Fibroblast of the aortic adventitia (primary cell): ENCODE data around the gene SLC6A2. TPM values are rescaled to one million over a fixed set of nuclear protein-coding genes. Genes with fewer than 3 reads are reported as not detected.

Experiments used
- DNase-seq: peaks from one replicate; pipeline ENCODE4 v3.0.0-alpha.2; 2010; ENCODE audit warnings: low read depth
- H3K4me3 ChIP-seq: 2 replicates; pipeline ENCODE4 v1.5.1; 2011; ENCODE audit warnings: low read depth, mild to moderate bottlenecking, control low read depth, low read length, moderate library complexity
- total RNA-seq: library from RNA; depleted of rRNA; stranded (reverse); fragments of >200 nt; gene quantifications from 2 replicates; pipeline ENCODE4 v1.2.3, GENCODE V29; 2012; ENCODE audit warnings: low replicate concordance
- TF ChIP-seq, protein P1 (sequence below): IDR thresholded peaks from 2 replicates; pipeline ENCODE4 v1.5.1; 2011; ENCODE audit warnings: mild to moderate bottlenecking, low read length, control low read depth, inconsistent platforms; ENCODE audit not compliant: insufficient read depth

Gene SLC6A2
- total RNA-seq, 1 donor = not detected

DNA sequence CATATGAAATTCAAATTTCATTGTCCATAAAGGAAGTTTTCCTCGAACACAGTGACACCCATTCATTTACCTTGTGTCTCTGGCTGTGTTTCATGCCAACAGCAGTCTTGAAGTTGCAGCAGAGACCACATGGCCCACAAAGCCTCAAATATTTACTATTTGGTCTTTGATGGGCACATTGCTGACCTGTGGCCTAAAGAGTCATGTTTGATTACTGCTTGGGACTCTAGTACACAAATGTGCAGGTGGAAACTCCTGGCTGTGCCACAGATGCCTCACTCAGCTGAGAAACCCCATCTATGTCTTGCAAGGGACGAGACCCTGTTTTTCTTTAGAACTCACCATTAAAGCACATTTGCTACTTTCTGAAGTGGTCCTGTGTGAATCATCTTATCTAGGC is 76.7 kb downstream of the SLC6A2 start:
- DNase-seq = no peak
- TF ChIP-seq, protein P1, sequence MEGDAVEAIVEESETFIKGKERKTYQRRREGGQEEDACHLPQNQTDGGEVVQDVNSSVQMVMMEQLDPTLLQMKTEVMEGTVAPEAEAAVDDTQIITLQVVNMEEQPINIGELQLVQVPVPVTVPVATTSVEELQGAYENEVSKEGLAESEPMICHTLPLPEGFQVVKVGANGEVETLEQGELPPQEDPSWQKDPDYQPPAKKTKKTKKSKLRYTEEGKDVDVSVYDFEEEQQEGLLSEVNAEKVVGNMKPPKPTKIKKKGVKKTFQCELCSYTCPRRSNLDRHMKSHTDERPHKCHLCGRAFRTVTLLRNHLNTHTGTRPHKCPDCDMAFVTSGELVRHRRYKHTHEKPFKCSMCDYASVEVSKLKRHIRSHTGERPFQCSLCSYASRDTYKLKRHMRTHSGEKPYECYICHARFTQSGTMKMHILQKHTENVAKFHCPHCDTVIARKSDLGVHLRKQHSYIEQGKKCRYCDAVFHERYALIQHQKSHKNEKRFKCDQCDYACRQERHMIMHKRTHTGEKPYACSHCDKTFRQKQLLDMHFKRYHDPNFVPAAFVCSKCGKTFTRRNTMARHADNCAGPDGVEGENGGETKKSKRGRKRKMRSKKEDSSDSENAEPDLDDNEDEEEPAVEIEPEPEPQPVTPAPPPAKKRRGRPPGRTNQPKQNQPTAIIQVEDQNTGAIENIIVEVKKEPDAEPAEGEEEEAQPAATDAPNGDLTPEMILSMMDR = no peak

DNA sequence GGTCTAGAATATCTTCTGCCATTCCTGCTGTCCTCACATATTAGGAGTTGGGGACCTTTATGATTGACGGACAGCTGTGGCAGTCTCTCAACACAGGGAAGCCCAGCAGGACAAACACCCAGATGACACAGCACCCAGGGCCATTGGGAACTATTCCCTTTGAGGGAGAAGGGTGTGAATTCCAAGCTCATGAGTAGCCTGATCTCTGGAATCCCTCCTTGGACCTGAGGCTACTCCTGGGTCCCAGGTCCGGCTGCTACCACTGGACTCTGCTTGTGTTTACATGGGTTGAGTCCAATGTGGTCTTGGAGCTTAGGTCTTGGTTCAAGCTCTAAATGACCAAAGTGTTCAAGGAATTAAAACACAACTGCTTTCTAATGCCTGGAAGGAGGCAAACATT is 78.9 kb downstream of the SLC6A2 start:
- no peak for DNase-seq
- TF ChIP-seq, protein P1 = no peak
- H3K4me3 ChIP-seq = no peak overlapping the region

More for the DNA sequence above, 76.7 kb downstream of the SLC6A2 start:
- no peak overlapping the region for H3K4me3 ChIP-seq

DNA sequence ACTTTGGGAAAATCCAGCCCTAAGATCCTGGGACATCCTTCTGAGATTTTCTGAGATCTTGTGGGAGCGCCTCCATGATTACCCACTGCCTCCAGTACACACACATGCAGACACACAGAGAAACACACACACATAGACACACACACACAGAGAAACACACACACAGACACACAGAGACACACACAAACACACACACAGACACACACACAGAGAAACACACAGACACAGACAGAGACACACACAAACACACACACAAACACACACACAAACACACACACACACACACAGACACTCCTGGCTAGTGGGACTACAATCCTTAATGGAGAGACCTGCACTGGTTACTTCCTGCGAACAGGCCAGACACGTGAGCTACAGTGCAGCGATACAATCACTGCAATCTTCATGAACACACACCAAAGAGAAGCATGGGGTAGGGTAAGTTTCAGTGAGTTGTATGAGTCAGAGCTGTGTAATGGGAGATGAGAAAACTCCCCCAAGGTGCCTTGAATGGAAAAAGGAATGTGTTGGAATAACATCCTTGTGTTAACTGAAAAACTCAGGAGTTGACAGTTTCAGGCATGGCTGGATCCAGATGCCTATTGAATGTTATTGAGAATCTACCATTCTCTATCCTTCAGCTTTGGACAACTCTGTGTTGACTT is 79.5 kb downstream of the SLC6A2 start:
- TF ChIP-seq, protein P1 = no peak
- H3K4me3 ChIP-seq = no peak overlapping the region
- no peak for DNase-seq

DNA sequence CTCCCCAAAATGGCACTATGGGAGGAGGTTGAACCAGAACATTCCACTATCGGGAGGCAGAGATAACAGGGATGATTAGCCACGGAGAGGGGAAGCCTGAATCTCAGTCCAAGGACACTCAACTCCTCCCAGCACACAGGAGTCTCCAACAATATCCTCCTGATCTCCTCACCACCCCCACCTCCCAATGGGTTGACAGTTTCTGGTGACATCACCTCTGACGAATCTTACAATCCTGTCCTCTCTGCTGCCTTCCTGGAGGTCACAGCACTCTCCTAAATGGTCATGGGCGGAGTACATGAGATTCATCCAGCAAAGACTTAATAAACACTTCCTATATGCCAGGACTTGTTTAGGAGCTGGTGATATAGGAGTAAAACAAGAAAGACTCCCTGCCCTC is 80.9 kb downstream of the SLC6A2 start:
- no peak overlapping the region for H3K4me3 ChIP-seq
- TF ChIP-seq, protein P1 = no peak
- DNase-seq = no peak

DNA sequence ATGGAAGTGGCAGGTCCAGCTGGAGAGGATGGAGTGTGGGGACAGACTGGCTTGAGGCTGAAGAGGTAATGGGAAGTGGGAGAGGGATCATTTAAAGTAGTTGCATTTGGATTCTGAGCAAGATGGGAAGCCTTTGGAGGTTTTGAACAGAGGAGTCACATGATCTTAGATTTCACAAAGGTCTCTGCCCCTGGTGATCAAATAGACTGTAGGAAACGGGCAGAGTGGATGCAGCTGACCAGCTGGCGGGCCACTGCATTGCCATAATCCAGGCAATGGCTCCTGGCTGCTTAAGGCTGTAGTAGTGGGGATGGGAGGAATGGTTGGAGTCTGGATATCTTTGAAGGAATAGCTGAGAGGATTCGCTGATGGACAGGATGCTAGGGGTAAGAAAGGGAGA is 81.5 kb downstream of the SLC6A2 start:
- H3K4me3 ChIP-seq = no peak overlapping the region
- DNase-seq = no peak
- TF ChIP-seq, protein P1 = no peak

DNA sequence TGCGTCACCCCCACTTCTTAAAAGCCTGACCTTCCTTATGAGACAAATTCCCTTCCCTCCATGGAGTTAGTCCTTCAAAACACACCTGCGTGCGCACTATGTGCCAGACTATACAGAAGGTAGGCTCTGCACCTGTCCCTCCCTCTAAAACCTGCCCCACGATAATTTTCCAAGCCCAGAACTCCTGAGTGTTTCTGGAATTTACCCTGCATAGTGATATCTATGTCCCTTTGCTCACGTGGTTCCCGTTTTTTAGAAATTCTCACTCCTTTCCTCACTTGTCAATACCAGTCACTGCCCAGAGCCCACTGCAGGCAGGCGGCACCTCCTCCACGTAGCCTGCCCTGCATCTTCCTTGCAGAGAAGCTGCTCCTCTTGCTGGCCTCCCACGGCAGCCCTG is 82.2 kb downstream of the SLC6A2 start:
- TF ChIP-seq, protein P1 = no peak
- no peak for DNase-seq
- H3K4me3 ChIP-seq = no peak overlapping the region

DNA sequence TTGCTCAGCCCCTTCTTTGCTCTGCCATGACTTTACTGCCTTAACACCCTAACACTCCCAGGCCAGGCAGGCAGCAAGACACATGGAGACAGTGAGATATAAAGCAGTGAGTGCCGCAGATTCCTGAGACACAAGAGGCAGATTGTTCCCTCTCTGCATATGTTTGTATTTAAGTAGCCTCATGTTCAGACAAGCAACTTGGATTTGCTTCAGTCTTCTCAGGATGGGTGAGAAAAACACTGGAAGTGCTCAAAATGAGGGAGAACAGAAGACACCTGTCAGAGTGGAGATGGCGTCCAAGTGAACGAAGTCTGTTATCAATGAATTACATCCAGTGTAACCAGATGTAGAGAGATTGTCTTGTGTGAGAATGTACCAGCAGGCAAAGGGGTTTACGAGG is 90.3 kb downstream of the SLC6A2 start:
- no peak for DNase-seq
- TF ChIP-seq, protein P1 = no peak
- no peak overlapping the region for H3K4me3 ChIP-seq
